HT1080 (cell line): ENCODE data around the gene USP15. TPM values are rescaled to one million over a fixed set of nuclear protein-coding genes. Genes with fewer than 3 reads are reported as not detected.
"Not testable (repeated sequence)": the region's sequence is repeated elsewhere in the genome, so short reads cannot be mapped to it uniquely, and the experiment has no call there.

Source experiments
- DNase-seq: peaks from one replicate; pipeline ENCODE4 v3.0.0-alpha.2; 2015; ENCODE audit warnings: low read depth
- total RNA-seq: library from RNA; depleted of rRNA; stranded (reverse); fragments of >200 nt; shearing (Covaris generic); gene quantifications from 2 replicates; pipeline ENCODE4 v1.2.3, GENCODE V29; 2014

USP15 gene
- total RNA-seq, 1 experiment from 2014 or later, result 58.4 TPM

DNA sequence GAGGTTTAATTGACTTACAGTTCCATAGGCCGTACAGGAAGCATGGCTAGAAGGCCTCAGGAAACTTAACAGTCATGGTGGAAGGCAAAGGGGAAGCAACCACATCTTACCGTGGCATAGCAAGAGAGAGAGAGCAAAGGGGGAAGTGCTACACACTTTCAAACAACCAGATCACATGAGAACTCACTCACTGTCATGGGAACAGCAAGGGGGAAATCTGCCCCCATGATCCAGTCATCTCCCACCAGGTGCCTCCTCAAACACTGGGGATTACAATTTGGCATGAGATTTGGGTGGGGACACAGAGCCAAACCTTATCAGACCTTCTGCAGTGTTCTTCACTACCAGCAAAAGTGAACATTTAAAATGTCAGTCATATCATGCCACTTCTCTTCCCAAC is 58.9 kb downstream of the USP15 start:
- DNase-seq, result no peak

DNA sequence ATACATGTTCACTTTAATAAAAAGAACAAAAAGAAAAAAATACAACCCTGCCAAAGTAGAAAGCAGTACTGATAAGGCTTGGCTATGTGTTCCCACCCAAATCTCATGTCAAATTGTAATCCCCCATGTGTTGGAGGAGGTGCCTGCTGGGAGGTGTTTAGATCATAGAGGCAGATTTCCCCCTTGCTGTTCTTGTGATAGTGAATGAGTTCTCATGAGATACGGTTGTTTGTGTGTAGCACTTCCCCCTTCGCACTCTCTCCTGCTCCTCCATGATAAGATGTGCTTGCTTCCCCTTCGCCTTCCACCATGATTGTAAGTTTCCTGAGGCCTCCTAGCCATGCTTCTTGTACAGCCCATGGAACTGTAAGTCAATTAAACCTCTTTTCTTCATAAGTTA is 59.9 kb downstream of the USP15 start:
- no peak for DNase-seq

DNA sequence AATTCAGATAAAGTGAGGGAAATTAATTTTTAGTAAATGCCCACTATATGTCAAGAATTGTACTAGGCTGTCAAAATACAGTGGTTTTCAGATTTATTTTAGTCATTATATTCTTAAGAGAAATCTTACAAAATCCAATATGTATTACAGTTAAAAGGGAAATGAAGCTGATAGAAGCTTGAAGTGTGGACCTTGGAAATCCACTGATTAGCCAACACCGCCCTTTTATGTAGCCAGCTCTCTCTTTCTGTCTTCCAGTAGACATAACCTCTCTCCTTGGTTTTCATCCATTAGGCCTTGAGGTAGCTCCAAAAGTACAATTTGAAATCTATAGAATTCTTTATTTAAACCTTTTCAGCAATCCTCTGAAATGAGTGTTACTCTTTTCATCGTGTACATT is 63.2 kb downstream of the USP15 start:
- DNase-seq, result no peak

DNA sequence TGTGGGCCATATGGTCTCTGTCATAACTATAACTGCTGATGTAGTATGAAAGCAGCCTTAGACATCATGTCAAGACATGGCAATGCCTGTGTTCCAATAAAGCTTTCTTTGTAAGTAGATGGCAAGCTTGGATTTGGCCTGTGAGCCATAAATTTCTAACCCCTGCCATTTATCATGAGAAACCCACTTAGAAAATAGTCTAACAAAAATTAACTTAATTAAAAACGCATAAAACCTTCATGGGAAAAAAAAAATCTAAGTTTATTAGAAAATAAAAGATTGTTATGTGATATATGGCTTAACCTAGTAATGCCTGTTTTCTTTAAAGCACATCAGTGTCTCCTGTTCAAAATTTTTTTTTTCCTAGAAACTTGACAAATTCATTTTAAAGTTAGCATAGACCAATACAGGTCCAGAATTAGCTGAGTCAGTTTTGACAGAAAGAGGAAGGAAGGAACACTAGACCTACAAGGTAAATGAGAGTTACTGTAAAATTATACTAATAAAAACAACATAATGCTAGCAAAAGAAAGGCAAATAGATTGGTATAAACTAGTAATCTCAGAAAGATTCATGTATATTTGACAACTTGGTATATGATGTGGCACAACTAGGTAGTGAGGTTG is 68.2 kb downstream of the USP15 start:
- DNase-seq, result no peak

DNA sequence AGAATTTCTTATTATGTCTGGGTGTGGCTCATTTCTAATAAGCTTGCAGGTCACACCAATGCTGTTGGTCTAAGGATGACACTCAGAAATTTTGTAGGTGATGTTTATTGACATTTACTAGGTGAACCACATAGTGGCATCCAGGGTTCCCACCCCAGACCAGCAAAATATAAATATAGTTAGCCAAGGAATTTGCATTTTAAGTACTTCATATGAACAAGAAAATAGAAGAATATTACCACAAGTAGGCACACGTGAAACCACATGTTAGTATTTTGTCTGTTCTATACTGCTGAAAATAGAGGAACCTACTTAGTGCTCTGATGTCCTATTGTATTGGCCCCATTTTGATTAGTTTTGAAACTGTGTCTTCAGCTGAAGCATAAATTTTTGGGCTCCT is 71.1 kb downstream of the USP15 start:
- no peak for DNase-seq

DNA sequence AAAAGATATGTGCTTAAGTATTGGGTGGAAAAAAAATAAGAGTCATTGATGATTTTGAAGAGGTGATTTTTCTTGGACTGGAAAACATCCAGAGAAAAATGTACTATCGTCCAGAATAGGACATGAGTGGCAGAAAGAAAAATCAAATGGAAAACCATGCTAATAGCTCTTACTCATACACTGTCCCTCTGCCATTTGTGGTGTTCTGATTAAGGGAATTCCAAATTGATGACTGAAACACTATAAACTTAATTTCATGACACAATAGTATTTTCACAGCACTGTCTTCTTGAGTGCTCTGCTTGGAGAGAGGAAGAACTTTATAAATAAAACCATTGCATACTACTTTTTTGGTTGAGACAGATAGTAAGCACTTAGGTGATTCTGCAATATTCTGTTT is 72.4 kb downstream of the USP15 start:
- peak; percentile 42 for DNase-seq

DNA sequence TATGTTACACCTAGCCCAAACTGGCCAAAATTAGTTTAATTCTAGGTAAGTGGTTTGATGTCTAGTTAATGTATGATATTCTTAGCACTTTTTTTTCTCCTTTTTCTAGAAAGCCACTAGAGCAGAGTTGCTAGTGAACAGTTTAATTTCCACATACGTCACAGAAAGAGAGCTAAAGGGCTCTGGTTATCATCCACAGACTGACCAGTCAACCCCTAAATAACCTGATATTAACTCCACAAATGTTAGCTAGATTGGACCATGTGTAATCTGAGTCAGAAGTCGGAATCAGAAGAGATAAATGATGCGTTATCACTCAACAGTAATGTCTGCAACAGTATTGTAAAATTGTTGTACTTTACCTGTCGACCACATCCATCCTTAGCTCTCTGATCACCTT is 74.9 kb downstream of the USP15 start:
- DNase-seq, result no peak

DNA sequence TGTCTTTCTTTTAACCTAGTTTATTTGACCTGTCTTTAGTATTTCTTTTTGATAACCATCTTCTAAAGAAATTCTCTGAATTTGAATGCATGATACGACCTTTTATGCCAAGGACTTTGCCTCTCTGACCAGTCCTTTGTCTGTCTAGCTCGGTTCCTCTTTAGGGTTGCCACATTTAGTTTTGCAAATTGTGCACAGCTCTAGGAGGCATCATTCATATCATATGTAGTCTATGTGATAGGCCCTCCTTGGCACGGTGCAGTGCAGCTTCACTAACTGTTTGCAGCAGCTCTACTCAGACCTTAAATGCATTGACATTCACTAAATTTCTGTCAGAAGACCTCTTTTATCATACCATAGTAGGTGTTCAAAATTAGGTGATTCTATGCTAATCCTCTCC is 75.6 kb downstream of the USP15 start:
- DNase-seq, result no peak

DNA sequence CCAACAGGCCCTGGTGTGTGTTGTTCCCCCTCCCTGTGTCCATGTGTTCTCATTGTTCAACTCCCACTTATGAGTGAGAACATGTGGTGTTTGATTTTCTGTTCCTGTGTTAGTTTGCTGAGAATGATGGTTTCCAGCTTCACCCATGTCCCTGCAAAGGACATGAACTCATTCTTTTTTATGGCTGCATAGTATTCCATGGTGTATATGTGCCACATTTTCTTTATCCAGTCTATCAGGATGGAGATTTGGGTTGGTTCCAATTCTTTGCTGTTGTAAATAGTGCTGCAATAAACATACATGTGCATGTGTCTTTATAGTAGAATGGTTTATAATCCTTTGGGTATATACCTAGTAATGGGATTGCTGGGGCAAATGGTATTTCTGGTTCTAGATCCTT is 77.4 kb downstream of the USP15 start:
- not testable (repeated sequence) for DNase-seq

DNA sequence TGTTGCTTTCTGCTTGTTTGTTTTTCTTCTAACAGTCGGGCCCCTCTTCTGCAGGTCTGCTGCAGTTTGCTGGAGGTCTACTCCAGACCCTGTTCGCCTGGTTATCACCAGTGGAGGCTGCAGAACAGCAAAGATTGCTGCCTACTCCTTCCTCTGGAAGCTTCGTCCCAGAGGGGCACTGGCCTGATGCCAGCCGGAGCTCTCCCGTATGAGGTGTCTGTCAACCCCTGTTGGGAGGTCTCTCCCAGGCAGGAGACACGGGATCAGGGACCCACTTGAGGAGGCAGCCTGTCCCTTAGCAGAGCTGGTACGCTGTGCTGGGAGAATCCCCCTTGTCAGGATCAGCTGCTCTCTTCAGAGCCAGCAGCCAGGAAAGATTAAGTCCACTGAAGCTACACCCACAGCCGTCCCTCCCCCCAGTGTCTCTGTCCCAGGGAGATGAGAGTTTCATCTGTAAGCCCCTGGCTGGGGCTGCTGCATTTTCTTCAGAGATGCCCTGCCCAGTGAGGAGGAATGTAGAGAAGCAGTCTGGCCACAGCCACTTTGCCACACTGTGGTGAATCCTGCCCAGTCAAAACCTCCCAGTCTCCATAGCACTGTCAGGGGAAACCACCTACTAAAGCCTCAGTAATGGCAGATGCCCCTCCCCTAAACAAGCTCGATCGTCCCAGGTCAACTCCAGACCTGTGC is 82.6 kb downstream of the USP15 start:
- DNase-seq, result not testable (repeated sequence)

DNA sequence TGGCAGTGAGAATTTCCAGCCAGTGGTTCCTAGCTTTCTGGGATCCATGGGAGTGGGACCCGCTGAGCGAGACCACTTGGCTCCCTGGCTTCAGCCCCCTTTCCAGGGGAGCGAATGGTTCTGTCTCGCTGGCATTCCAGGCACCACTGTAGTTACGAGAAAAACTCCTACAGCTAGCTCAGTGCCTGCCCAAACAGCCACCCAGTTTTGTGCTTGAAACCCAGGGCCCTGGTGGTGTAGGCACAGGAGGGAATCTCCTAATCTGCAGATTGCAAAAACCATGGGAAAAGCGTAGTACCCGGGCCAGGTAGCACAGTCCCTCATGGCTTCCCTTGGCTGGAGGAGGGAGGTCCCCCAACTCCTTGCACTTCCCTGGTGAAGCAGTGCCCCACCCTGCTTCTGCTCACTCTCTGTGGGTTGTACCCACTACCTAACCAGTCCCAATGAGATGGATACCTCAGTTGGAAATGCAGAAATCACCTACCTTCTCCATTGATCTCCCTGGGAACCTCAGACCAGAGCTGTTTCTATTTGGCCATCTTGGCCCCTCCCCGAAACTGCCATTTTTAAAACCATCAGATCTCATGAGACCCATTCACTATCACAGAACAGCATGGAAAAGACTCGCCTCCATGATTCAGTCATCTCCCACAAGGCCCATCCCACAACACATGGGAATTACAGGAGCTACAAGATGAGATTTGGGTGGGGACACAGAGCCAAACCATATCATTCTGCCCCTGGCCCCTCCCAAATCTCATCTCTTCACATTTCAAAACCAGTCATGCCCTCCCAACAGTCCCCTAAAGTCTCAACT is 83.3 kb downstream of the USP15 start:
- DNase-seq, result not testable (repeated sequence)

DNA sequence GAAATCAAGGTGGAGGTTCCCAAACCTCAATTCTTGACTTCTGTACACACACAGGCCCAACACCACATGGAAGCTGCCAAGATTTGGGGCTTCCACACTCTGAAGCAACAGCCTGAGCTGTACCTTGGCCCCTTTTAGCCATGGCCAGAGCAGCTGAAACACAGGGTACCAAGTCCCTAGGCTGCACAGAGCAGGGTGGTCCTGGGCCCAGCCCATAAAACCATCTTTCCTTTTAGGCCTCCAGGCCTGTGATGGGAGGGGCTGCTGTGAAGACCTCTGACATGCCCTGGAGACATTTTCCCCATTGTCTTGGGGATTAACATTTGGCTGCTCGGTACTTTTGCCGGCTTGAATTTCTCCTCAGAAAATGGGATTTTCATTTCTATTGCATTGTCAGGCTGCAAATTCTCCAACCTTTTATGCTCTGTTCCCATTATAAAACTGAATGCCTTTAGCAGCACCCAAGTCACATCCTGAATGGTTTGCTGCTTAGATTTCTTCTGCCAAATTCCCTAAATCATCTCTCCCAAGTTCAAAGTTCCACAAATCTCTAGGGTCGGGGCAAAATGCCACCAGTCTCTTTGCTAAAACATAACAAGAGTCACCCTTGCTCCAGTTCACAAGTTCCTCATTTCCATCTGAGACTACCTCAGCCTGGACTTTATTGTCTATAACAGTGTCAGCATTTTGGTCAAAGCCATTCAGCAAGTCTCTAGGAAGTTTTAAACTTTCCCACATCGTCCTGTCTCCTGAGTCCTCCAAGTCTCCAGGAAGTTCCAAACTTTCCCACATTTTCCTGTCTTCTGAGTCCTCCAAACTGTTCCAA is 84.7 kb downstream of the USP15 start:
- not testable (repeated sequence) for DNase-seq

DNA sequence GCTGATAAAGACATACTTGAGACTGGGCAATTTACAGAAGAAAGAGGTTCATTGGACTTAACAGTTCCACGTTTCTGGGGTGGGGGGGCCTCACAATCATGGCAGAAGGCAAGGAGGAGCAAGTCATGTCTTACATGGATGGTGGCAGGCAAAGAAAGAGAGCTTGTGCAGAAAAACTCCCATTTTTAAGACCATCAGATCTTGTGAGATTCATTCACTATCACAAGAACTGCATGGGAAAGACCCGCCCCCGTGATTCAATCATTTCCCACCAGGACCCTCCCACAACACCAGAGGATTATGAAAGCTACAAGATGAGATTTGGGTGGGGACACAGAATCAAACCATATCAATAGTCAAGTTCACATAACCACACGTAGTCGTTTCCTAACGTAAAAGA is 85.5 kb downstream of the USP15 start:
- DNase-seq, result no peak

DNA sequence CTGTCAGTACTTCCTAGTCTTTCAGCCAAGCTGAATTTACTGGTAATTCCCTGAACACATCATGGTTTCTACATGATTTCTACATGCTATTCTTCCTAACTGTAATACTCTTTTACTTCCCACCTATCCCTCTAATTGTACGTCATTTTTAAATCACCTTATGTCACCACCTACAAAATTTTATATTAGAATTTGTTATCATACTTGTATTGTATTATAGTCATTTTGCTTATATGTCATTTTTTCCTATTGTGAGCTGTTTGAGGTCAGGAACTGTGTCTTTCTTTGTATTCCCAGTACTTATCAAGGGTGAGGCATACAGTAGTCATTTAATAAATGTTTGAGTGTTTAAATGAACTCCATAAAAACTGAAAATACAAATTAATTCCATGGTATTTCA is 86.6 kb downstream of the USP15 start:
- DNase-seq, result no peak

DNA sequence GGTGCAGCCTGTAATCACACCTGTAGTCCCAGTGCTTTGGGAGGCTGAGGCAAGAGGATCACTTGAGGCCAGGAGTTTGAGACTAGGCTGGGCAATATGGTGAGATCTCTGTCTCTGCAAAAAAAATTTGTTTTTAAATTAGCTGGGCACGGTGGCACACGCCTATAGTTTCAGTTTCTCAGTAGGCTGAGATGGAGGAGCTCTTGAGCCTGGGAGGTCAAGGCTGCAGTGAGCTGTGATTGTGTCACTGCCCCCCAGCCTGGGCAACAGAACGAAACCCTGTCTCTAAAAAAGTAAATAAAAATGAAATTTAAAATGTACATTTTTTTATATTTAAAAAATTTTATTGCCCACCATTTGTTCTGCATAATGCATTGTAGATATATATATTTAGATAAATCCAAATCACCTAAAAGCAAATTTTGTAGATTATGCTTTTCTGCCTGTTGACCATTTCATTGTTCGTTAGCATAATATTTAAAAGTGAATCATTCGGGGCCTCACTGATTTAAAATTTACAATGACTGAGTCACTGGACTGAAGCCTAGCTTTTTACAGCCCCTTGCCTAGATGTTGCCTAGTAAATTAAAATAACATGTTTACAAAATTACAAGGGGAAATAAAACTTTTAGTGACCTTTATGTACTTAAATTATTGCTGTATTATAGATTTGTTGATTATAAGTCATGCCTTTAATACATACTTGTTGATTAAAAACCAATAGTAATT is 87.9 kb downstream of the USP15 start:
- DNase-seq, result no peak

DNA sequence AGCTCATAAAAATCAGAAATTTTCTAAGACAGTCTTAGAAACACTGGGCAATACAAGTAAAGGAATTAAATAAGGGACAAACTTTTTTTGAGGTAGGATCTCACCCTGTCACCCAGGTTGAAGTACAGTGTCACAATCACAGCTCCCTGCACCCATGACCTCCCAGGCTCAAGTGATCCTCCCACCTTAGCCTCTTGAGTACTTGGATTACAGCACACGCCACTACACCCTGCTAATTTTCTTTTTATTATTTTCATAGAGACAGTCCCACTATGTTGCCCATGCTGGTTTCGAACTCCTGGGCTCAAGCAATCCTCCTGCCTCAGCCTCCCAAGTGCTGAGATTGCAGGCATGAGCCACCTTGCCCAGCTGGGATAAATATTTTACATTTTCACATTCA is 90.3 kb downstream of the USP15 start:
- DNase-seq, result no peak

DNA sequence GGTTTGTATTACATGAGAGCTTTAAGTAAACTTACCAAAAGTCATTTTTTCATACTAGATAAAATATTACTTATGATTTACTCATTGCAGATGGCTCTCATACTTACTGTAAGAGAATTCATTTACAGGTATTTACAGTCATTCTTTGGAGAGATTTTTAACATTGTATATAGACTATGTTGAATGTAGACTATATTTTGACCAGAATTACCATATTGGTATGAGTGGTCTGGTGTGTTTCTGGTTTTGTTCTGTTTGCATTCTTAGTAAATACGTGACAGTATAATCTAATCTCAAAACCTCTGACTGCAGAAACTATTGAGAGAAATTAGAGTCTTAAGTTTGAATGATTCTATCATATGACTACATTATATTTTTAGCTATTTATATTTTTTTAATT is 91.1 kb downstream of the USP15 start:
- no peak for DNase-seq

DNA sequence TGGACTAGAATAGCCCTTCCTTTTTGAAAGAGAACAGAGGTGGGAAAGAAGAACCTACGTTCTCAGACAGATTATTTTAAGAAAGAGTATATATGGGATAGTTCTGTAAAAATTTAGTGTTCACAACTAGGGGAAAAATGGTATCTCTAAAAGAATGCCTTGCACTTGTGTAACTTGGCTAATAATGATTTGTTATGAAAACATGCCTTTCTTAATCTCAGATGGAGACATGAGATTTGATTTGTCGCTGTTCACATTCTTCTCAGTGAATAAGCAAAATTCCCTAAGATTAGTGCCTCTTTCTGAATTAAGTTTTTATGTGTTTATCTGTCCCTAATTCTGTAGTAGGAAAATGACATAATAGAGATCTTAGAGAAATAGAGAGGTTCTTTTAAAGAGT is 100.8 kb downstream of the USP15 start:
- no peak for DNase-seq

DNA sequence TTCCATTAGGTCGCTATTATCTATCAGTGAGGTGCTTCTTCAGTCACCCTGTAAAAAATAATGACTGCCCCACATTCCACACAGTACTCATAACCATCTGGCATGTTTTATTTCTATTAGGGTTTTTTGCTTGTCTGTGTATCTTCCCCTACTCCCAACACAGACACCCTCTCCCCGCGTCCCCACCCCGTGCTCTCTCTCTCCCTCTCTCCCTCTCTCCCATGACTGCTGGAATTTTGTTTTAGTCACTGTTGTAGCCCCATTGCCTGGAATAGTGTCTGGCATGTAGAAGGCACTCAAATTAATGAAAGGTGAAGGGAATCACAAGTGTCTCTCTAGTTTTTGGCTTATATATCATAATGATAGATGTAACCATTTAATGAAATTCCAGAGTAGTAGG is 103.3 kb downstream of the USP15 start:
- DNase-seq, result no peak

DNA sequence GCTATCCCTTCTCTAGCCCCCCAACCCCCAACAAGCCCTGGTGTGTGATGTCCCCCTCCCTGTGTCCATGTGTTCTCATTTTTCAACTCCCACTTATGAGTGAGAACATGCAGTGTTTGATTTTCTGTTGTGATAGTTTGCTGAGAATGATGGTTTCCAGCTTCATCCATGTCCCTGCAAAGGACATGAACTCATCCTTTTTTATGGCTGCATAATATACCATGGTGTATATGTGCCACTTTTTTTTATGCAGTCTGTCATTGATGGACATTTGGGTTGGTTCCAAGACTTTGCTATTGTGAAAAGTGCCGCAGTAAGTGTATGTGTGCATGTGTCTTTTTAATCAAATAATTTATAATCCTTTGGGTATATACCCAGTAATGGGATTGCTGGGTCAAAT is 104.5 kb downstream of the USP15 start:
- not testable (repeated sequence) for DNase-seq

DNA sequence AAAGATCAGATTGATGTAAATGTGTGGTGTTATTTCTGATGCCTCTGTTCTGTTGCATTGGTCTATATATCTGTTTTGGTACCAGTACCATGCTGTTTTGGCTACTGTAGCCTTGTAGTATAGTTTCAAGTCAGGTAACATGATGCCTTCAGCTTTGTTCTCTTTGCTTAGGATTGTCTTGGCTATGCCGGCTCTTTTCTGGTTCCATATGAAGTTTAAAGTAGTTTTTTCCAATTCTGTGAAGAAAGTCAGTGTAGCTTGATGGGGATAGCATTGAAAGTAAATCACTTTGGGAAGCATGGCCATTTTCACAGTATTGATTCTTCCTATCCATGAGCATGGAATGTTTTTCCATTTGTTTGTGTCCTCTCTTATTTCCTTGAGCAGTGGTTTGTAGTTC is 105.6 kb downstream of the USP15 start:
- not testable (repeated sequence) for DNase-seq
